HG03442 (cell line): ENCODE measurements around the gene ACTA2.

Source experiments
- ATAC-seq: cut with Tn5 transposase; IDR thresholded peaks from one replicate; pipeline ENCODE4 v1.9.1; 2021; ENCODE audit warnings: mild to moderate bottlenecking, moderate library complexity; ENCODE audit not compliant: unreplicated experiment

The ACTA2 gene

GRCh38 chr10:88923520-88923919, 29.1 kb downstream of the ACTA2 start:
- ATAC-seq = no peak

GRCh38 chr10:88922041-88922440, 30.5 kb downstream of the ACTA2 start:
- no peak for ATAC-seq

DNA sequence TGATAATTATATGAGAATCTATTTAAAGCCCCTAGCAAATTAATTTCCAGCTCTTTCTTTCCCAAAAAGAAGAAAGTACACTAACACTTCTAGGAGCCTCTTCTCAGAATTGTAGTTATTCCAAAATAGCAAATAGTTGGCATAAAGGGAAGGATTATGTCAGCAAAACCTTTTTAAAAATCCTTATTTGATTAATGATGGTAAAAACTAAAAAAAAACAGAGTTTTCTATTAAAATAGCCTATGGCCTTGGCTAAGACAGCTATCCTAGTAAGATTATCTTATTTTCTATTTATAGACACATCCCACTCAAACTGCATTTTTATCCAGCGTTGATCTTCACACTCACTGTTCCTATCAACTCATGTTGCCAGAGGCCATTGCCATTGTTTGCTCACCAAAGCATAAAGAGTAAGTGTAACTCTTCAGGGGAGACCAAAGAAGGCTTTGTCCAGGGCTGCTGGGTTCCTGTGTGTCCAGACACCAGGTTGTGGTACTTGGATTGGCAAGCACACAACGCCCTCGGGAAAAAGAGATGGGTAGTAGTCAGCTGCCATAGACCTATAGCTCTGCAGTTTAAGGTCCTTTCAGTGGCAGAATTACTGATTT, 31.5 kb downstream of the ACTA2 start:
- ATAC-seq = no peak

GRCh38 chr10:88920198-88920597, 32.4 kb downstream of the ACTA2 start:
- ATAC-seq = no peak

GRCh38 chr10:88919041-88919440, 33.5 kb downstream of the ACTA2 start:
- no peak for ATAC-seq

GRCh38 chr10:88918191-88918905, 34.2 kb downstream of the ACTA2 start:
- ATAC-seq = no peak

GRCh38 chr10:88916986-88917385, 35.6 kb downstream of the ACTA2 start:
- no peak for ATAC-seq

GRCh38 chr10:88916231-88916630, 36.3 kb downstream of the ACTA2 start:
- ATAC-seq = no peak

GRCh38 chr10:88915781-88916180, 36.8 kb downstream of the ACTA2 start:
- no peak for ATAC-seq

DNA sequence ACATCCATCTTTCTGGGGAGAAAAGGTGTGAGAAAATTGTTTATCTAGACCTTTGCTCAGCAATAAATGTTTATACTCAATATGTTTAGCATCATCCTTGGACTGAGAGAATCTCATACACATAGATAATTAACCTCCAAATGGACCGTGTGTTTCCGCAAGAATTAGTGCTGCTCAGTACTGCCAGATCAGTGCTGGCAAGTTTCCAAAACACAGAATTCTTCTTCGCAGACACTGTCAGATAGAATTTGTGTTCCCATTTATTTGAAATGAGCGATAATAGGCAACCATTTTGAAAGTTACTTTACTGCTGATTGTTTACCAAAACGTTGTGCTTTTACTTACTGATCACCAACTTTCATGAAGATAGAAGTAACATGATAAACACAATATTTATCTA, 38.8 kb downstream of the ACTA2 start:
- ATAC-seq = no peak

DNA sequence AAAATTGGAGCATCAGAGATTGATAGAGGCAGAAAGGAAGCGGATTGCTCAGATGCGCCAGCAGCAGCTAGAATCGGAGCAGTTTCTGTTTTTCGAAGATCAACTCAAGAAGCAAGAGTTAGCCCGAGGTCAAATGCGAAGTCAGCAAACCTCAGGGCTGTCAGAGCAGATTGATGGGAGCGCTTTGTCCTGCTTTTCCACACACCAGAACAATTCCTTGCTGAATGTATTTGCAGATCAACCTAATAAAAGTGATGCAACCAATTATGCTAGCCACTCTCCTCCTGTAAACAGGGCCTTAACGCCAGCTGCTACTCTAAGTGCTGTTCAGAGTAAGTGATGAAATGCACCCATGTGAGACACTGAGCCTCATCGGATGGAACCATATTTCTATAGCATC, 39.4 kb downstream of the ACTA2 start:
- no peak for ATAC-seq

- no peak for ATAC-seq
Observed at GRCh38 chr10:88911851-88912250, 40.7 kb downstream of the ACTA2 start.

DNA sequence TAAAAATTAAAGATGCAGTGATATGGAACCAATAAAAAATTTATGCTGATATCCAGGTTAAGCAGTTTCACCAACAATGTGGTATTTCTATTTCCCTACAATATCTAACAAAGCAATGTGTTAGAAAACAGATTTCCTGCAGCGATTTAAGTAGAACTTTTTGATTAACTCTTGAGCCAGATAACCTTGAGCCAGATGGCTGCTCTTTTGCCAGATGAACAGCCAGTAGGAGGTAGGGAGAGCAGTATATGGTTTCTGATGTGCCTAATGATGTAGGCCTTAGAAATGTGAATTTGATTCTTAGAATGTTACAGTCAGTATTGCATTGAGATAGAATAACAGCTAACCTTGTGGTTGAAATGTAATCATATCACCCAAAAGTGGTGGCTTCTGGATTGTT, 41.5 kb downstream of the ACTA2 start:
- ATAC-seq = no peak

DNA sequence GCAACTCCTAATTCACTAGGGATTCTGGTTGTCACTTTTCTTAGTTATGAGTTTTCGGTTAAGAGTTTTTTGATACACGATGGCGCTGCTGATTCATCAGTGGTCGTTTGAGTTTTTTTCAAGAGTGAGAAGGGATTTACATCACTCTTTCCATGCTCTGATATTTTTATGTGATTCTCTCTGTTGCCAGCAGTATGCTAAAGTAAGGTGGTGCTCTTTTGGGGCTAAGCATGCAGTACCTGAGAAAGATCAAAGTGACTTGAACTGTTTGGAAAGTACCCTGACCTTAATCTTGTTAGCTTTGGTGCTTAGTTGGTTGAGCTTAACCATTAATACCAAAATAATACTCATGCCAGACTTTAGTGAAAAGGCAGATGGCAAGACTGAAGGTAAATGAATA, 44.4 kb downstream of the ACTA2 start:
- no peak for ATAC-seq

DNA sequence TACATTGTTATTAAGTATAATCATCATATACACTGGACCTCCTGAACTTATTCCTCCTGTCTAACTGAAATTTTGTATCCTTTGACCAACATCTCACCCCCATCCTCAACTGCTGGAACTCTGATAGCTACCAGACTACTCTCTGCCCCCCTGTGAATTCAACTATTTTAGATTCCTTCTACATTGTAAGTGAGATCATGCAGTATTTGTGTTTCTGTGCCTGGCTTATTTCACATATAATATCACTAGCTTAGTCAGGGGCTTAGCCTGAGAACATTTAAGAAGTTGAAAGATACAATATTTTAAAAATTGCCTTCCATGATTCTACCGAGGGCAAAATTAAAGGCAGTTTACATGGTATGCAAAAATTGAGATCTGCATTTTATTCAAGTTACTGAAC, 45.7 kb downstream of the ACTA2 start:
- ATAC-seq = no peak

DNA sequence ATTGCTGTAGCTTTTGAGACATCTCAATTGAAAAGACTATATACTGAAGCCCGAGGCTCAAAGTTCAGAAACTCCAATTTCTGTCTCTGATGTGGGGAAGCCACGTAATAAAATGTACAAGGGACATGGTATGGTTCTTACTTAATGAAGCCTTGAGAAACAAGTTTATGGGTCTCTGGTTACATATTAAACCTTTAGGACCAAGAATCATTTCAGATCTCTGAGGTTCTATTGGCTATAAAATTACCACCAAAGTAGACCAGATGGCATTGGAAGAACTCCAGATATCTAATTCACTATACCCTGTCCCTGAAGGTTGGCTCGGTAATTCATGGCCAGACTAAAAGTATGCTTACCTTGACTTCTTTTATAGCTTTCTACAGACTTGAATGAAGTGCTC, 48.9 kb downstream of the ACTA2 start:
- no peak for ATAC-seq

- peak; percentile 46 for ATAC-seq
Observed at GRCh38 chr10:88901984-88902789, 50.4 kb downstream of the ACTA2 start.

DNA sequence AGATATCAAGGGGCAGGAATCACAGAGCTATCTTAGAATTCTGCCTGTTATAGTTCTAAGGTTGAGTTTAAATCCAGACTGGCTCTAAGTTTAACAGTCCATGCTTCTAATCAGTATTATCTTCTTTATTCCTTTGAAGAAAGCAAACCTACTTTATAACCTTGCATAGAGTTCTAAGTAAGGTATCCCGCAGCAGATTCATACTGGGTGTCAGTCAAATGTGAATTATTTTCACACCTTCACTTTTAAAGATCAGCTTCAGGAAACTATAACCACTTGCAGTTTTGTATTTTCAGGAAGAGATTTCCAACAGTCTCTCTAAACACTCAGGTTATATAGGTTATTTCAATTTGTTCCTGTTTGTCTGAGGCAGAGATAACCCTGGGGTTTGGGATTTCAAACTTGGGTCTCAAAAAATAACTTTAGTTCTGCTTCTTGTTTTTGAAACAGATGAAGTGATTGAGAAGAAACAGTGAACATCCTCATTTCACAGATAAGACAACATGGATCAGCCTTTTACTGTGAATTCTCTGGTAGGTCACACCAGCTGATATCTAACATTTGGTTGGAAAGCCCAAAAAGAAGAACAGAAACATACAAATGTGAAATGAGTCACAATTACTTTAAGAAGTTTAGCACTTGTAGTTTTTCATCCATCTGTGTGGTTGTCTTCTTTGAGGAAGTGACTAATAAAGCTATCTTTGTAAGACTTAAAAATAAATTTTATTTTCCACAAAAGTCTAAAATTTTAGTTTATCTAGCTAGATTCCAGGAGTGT, 51.2 kb downstream of the ACTA2 start:
- ATAC-seq = peak; percentile 67

DNA sequence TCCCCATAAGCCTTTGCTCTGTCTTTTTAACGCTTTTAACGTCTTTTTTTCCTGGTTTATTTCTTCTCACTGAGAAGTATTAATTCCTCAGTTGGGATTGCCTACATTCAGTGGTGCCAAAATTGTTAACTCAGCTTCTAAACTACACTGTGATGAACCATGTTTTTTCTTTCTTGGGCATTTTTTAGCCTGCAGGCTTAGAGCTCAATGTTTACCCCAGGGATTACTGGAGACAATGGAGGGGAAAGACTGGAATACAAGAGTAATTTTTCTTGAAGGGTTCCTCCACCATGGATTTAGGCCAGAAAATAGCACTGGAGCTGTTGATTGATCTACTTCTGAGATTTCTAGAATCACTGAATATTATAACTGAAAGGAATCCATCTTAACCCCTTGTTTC, 52.7 kb downstream of the ACTA2 start:
- ATAC-seq = no peak

- ATAC-seq = no peak
Observed at GRCh38 chr10:88898727-88899126, 53.8 kb downstream of the ACTA2 start.
